Measurements from ENCODE around the gene SV2B.

Gene SV2B

DNA sequence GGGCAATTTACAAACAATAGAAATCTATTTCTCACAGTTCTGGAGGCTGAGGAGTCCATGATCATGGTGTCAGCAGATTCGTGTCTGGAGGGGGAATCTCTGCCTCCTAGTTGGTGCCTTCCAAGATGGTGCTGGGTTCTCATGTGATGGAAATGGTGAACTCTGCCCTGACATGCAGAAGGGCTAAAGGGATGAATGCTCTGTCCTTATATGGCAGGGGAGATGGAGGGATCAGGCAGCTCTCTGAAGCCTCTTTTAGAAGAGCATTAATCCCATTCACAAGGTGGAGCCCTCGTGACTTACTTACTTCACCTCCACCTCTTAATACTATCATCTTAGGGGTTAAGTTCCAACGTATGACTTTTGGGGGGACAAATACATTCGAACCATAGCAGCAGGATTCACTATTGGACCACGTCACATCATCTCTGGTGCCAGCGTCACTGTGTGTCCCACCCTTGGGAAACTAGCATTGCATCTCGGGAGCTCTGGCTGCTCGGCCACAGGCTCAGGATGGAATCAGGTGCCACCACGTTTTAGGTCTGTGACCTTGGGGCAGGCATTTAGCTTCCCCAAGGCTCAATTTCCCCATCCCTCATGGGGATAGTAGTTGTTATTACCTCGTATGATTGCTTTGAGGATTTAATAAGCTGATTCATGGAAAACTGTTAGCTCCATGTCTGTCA lies 53.0 kb downstream of the SV2B start:
- Histone ChIP-seq H3K9ac (ENCODE audit: insufficient read length) (no peak overlapping the region), H3K27ac (no peak overlapping the region), H3K36me3 (ENCODE audit: insufficient read depth, low read length) (no peaks in the 10 kb centered on the region), H3K9me3 (ENCODE audit: low read depth, low read length) (no peaks in the 10 kb centered on the region), H3K4me3 (no peak overlapping the region)
- no peak for DNase-seq (ENCODE audit: low read depth, low spot score)
- TF ChIP-seq FOXP2 (optimal IDR thresholded peaks at IDR 0.05; ENCODE audit: control extremely low read depth, extremely low read length, insufficient read depth) = no peak
- no peak for TF ChIP-seq EZH2 (IDR thresholded peaks at IDR 0.05)
- TF ChIP-seq POLR2AphosphoS5 (IDR thresholded peaks at IDR 0.05; ENCODE audit: borderline replicate concordance, low read depth, low read length) = no peak

- H3K27ac ChIP-seq = no peak overlapping the region
- no peak overlapping the region for H3K4me3 ChIP-seq
- no peaks in the 10 kb centered on the region for H3K36me3 ChIP-seq (ENCODE audit: insufficient read depth, low read length)
- DNase-seq (ENCODE audit: low read depth, low spot score) = no peak
- TF ChIP-seq EZH2 (IDR thresholded peaks at IDR 0.05) (no peak), POLR2AphosphoS5 (IDR thresholded peaks at IDR 0.05; ENCODE audit: borderline replicate concordance, low read depth, low read length) (no peak), FOXP2 (optimal IDR thresholded peaks at IDR 0.05; ENCODE audit: control extremely low read depth, extremely low read length, insufficient read depth) (no peak)
- H3K9me3 ChIP-seq (ENCODE audit: low read depth, low read length) = no peaks in the 10 kb centered on the region
- H3K9ac ChIP-seq (ENCODE audit: insufficient read length) = no peak overlapping the region
Measured at GRCh38 chr15:91153954-91154353, 53.9 kb downstream of the SV2B start.

GRCh38 chr15:91156175-91156726 lies 56.2 kb downstream of the SV2B start:
- Histone ChIP-seq H3K9ac (ENCODE audit: insufficient read length) (no peak overlapping the region), H3K9me3 (ENCODE audit: low read depth, low read length) (no peaks in the 10 kb centered on the region), H3K36me3 (ENCODE audit: insufficient read depth, low read length) (no peaks in the 10 kb centered on the region), H3K4me3 (no peak overlapping the region), H3K27ac (no peak overlapping the region)
- DNase-seq (ENCODE audit: low read depth, low spot score) = no peak
- TF ChIP-seq POLR2AphosphoS5 (IDR thresholded peaks at IDR 0.05; ENCODE audit: borderline replicate concordance, low read depth, low read length) (no peak), EZH2 (IDR thresholded peaks at IDR 0.05) (no peak), FOXP2 (optimal IDR thresholded peaks at IDR 0.05; ENCODE audit: control extremely low read depth, extremely low read length, insufficient read depth) (no peak)

- no peak for DNase-seq (ENCODE audit: low read depth, low spot score)
- Histone ChIP-seq H3K4me3 (no peak overlapping the region), H3K27ac (no peak overlapping the region), H3K9me3 (ENCODE audit: low read depth, low read length) (no peaks in the 10 kb centered on the region), H3K9ac (ENCODE audit: insufficient read length) (no peak overlapping the region), H3K36me3 (ENCODE audit: insufficient read depth, low read length) (no peaks in the 10 kb centered on the region)
- TF ChIP-seq EZH2 (IDR thresholded peaks at IDR 0.05) (no peak), POLR2AphosphoS5 (IDR thresholded peaks at IDR 0.05; ENCODE audit: borderline replicate concordance, low read depth, low read length) (no peak), FOXP2 (optimal IDR thresholded peaks at IDR 0.05; ENCODE audit: control extremely low read depth, extremely low read length, insufficient read depth) (no peak)
Measured at GRCh38 chr15:91158415-91159394, 58.6 kb downstream of the SV2B start.

- H3K9me3 ChIP-seq (ENCODE audit: low read depth, low read length) = peaks cover 4% of the 10 kb centered on the region; the same call in 1 of the 2 replicates
- H3K36me3 ChIP-seq (ENCODE audit: insufficient read depth, low read length) = no peaks in the 10 kb centered on the region
- no peak overlapping the region for H3K9ac ChIP-seq (ENCODE audit: insufficient read length)
- no peak for DNase-seq (ENCODE audit: low read depth, low spot score)
- no peak overlapping the region for H3K27ac ChIP-seq
- no peak overlapping the region for H3K4me3 ChIP-seq
- no peak for TF ChIP-seq POLR2AphosphoS5 (IDR thresholded peaks at IDR 0.05; ENCODE audit: borderline replicate concordance, low read depth, low read length)
Measured at GRCh38 chr15:91165850-91166249, 65.8 kb downstream of the SV2B start.

DNA sequence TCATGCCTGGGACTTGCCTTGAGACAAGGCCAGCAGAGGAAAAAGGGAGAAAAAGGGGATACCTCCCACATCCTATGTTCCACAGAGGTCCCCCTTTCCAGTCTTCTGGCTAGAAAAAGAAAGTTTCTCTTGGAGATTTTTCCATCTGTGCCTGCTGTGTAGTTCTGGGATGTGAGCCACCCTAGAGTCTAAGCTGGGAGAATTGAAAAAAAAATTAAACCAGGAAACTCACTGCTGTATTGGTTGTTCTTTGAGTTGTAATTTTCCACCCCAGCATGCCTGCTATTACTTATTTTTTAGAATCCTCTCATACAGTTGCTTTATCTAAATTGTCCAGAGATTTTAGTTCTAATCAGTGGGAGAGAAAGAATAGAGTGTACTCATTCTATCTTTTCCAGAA lies 68.4 kb downstream of the SV2B start:
- Histone ChIP-seq H3K27ac (no peak overlapping the region), H3K4me3 (no peak overlapping the region), H3K9me3 (ENCODE audit: low read depth, low read length) (peaks cover 4% of the 10 kb centered on the region; the same call in 1 of the 2 replicates), H3K36me3 (ENCODE audit: insufficient read depth, low read length) (no peaks in the 10 kb centered on the region), H3K9ac (ENCODE audit: insufficient read length) (no peak overlapping the region)
- DNase-seq (ENCODE audit: low read depth, low spot score) = no peak
- TF ChIP-seq FOXP2 (optimal IDR thresholded peaks at IDR 0.05; ENCODE audit: control extremely low read depth, extremely low read length, insufficient read depth) (no peak), POLR2AphosphoS5 (IDR thresholded peaks at IDR 0.05; ENCODE audit: borderline replicate concordance, low read depth, low read length) (no peak), EZH2 (IDR thresholded peaks at IDR 0.05) (no peak)

DNA sequence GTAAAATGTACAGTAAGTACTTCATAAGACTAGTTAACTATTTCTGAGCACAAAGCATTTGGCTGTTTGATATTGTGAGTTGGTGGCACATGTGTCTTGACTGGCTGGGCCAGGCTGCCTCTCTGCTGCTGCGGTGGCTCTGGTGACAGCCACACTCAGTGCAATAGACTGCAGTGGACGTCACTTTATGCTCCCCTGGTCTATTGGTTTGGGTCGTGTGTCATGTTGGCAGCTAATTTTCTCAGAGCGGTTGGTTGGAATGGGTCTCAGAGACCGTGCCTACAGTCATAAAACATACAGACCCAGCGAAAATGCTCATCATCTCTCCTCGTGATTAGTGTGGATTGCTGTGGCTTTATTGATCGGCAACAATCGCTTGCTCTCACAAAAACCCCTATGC lies 71.3 kb downstream of the SV2B start:
- TF ChIP-seq POLR2AphosphoS5 (IDR thresholded peaks at IDR 0.05; ENCODE audit: borderline replicate concordance, low read depth, low read length) = no peak
- no peak for TF ChIP-seq FOXP2 (optimal IDR thresholded peaks at IDR 0.05; ENCODE audit: control extremely low read depth, extremely low read length, insufficient read depth)
- no peak for TF ChIP-seq EZH2 (IDR thresholded peaks at IDR 0.05)
- Histone ChIP-seq H3K9me3 (ENCODE audit: low read depth, low read length) (no peaks in the 10 kb centered on the region), H3K9ac (ENCODE audit: insufficient read length) (no peak overlapping the region), H3K4me3 (no peak overlapping the region), H3K27ac (no peak overlapping the region), H3K36me3 (ENCODE audit: insufficient read depth, low read length) (no peaks in the 10 kb centered on the region)
- no peak for DNase-seq (ENCODE audit: low read depth, low spot score)

DNA sequence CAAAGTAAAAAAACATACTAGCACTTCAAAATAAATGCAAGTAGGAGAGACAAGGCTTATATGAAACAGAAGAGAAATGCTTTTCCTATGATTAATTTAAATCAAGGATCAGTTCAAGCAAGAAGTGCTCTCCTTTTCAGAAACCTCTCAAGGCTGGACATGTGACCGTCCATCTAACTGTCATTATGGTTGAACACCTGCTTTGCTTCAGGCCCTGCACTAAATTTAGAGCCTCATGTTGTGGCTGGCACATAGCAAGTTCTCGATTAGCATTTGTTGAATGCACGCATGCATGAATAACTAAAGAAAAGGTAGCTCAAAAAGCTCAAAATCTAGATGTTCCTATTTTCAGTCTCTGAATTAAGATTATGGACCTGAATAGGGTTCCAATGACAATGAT lies 82.0 kb downstream of the SV2B start:
- DNase-seq (ENCODE audit: low read depth, low spot score) = no peak
- Histone ChIP-seq H3K9me3 (ENCODE audit: low read depth, low read length) (no peaks in the 10 kb centered on the region), H3K9ac (ENCODE audit: insufficient read length) (no peak overlapping the region), H3K36me3 (ENCODE audit: insufficient read depth, low read length) (no peaks in the 10 kb centered on the region), H3K27ac (no peak overlapping the region), H3K4me3 (no peak overlapping the region)
- TF ChIP-seq EZH2 (IDR thresholded peaks at IDR 0.05) (no peak), FOXP2 (optimal IDR thresholded peaks at IDR 0.05; ENCODE audit: control extremely low read depth, extremely low read length, insufficient read depth) (no peak), POLR2AphosphoS5 (IDR thresholded peaks at IDR 0.05; ENCODE audit: borderline replicate concordance, low read depth, low read length) (no peak)

Measured in SK-N-MC (cell line).